Activated T-cell treated with anti-CD3 and anti-CD28 coated beads for 1 hour (primary cell): ENCODE results near the gene SPHK2.
A peak's percentile ranks its signal among the peaks of the same experiment; 100 is the strongest.
"Not testable (repeated sequence)": the region's sequence is repeated elsewhere in the genome, so short reads cannot be mapped to it uniquely, and the experiment has no call there.

ENCODE experiments used
- DNase-seq: peaks from one replicate; pipeline ENCODE4 v3.0.0-alpha.2; 2020; ENCODE audit warnings: low read depth

SPHK2 gene

GRCh38 chr19:48637449-48637947, 18.2 kb downstream of the SPHK2 start:
- DNase-seq: peak; percentile 99

- DNase-seq: peak; percentile 71
Measured at GRCh38 chr19:48637948-48638830, 18.9 kb downstream of the SPHK2 start.

- no peak for DNase-seq
Measured at GRCh38 chr19:48638831-48639381, 19.6 kb downstream of the SPHK2 start.

GRCh38 chr19:48639483-48640375, 20.4 kb downstream of the SPHK2 start:
- no peak for DNase-seq

- DNase-seq: no peak
Measured at GRCh38 chr19:48641850-48642249, 22.5 kb downstream of the SPHK2 start.

- DNase-seq: no peak
Measured at GRCh38 chr19:48642862-48643261, 23.6 kb downstream of the SPHK2 start.

- DNase-seq: no peak
Measured at GRCh38 chr19:48644355-48644754, 25.0 kb downstream of the SPHK2 start.

- DNase-seq: peak; percentile 56
Measured at GRCh38 chr19:48644839-48645619, 25.7 kb downstream of the SPHK2 start.

- no peak for DNase-seq
Measured at GRCh38 chr19:48645620-48646000, 26.3 kb downstream of the SPHK2 start.

- DNase-seq: peak; percentile 87
Measured at GRCh38 chr19:48646001-48646721, 26.9 kb downstream of the SPHK2 start, which contains the start of gene CA11. TSS of gene CA11 (minus strand) at chr19:48646187. CDS start at chr19:48645632, 555 bp downstream.

GRCh38 chr19:48646722-48647216, 27.5 kb downstream of the SPHK2 start:
- no peak for DNase-seq

GRCh38 chr19:48648134-48648533, 28.8 kb downstream of the SPHK2 start:
- no peak for DNase-seq

- no peak for DNase-seq
Measured at GRCh38 chr19:48650974-48651682, 31.8 kb downstream of the SPHK2 start.

GRCh38 chr19:48651683-48652048, 32.4 kb downstream of the SPHK2 start:
- no peak for DNase-seq

- no peak for DNase-seq
Measured at GRCh38 chr19:48654299-48655059, 35.2 kb downstream of the SPHK2 start.

GRCh38 chr19:48656840-48657474, 37.7 kb downstream of the SPHK2 start:
- no peak for DNase-seq

GRCh38 chr19:48657828-48658227, 38.5 kb downstream of the SPHK2 start:
- DNase-seq: not testable (repeated sequence)

- no peak for DNase-seq
Measured at GRCh38 chr19:48658483-48658882, 39.2 kb downstream of the SPHK2 start.

- no peak for DNase-seq
Measured at GRCh38 chr19:48659768-48660167, 40.5 kb downstream of the SPHK2 start.
